Mesenchymal stem cell (in vitro differentiated cells and primary cell): ENCODE results near the gene NPPA.

Experiments used
- DNase-seq: peaks from one replicate; pipeline ENCODE4 v3.0.0-alpha.2; 2013
- H2AFZ ChIP-seq: one replicate; pipeline ENCODE4 v1.6.1; 2013; ENCODE audit warnings: low read depth, mild to moderate bottlenecking, control low read depth, inconsistent platforms, low read length, moderate library complexity
- H2AK5ac ChIP-seq: 2 replicates; pipeline ENCODE4 v1.6.1; 2013; ENCODE audit warnings: low read length, moderate library complexity, mild to moderate bottlenecking, inconsistent platforms; ENCODE audit not compliant: severe bottlenecking
- H2BK120ac ChIP-seq: one replicate; pipeline ENCODE4 v1.6.1; 2013; ENCODE audit warnings: low read depth, mild to moderate bottlenecking, inconsistent platforms, low read length, moderate library complexity
- H2BK12ac ChIP-seq, 2 experiments: one replicate each; pipeline ENCODE4 v1.6.1; 2013; ENCODE audit warnings: inconsistent platforms in 2 of 2, low read length in 2 of 2, mild to moderate bottlenecking in 2 of 2, moderate library complexity in 2 of 2, control low read depth in 1 of 2
- H2BK15ac ChIP-seq: one replicate; pipeline ENCODE4 v1.6.1; 2013; ENCODE audit warnings: mild to moderate bottlenecking, low read depth, inconsistent platforms; ENCODE audit not compliant: poor library complexity, severe bottlenecking
- H2BK5ac ChIP-seq: 2 replicates; pipeline ENCODE4 v1.6.1; 2013; ENCODE audit warnings: low read depth, mild to moderate bottlenecking, low read length, control low read depth, inconsistent platforms; ENCODE audit not compliant: poor library complexity, severe bottlenecking
- H3K14ac ChIP-seq, 2 experiments: one replicate each; pipeline ENCODE4 v1.6.1; 2013; ENCODE audit warnings: inconsistent platforms in 2 of 2, low read length in 2 of 2, control low read depth in 1 of 2, mild to moderate bottlenecking in 1 of 2, moderate library complexity in 1 of 2
- H3K18ac ChIP-seq, 2 experiments: one replicate each; pipeline ENCODE4 v1.6.1; 2013; ENCODE audit warnings: inconsistent platforms in 2 of 2, low read length in 2 of 2, control low read depth in 1 of 2, low read depth in 1 of 2, mild to moderate bottlenecking in 1 of 2
- H3K23ac ChIP-seq, 2 experiments: one replicate each; pipeline ENCODE4 v1.6.1; 2013; ENCODE audit warnings: inconsistent platforms in 2 of 2, low read length in 2 of 2, mild to moderate bottlenecking in 2 of 2, moderate library complexity in 2 of 2, control low read depth in 1 of 2
- H3K27ac ChIP-seq: 2 replicates; pipeline ENCODE4 v1.5.1; 2013; ENCODE audit warnings: mild to moderate bottlenecking, moderate library complexity, low read length, control low read depth, inconsistent platforms; ENCODE audit not compliant: poor library complexity, severe bottlenecking
- H3K27me3 ChIP-seq, 2 experiments: 2 replicates each; pipeline versions ENCODE4 v1.6.1 to v1.7.0; 2013; ENCODE audit warnings: low read length in 2 of 2, mild to moderate bottlenecking in 2 of 2, moderate library complexity in 2 of 2, control low read depth in 1 of 2, inconsistent platforms in 1 of 2; ENCODE audit not compliant: control insufficient read depth in 1 of 2, insufficient read depth in 1 of 2
- H3K36me3 ChIP-seq, 2 experiments: 2 replicates each; pipeline versions ENCODE4 v1.6.1 to v1.7.0; 2013; ENCODE audit warnings: low read length in 2 of 2, control low read depth in 1 of 2, inconsistent platforms in 1 of 2, low read depth in 1 of 2, mild to moderate bottlenecking in 1 of 2; ENCODE audit not compliant: insufficient read depth in 2 of 2, control insufficient read depth in 1 of 2
- H3K4ac ChIP-seq, 2 experiments: one replicate each; pipeline ENCODE4 v1.6.1; 2013; ENCODE audit warnings: inconsistent platforms in 2 of 2, low read length in 2 of 2, mild to moderate bottlenecking in 2 of 2, moderate library complexity in 2 of 2, control low read depth in 1 of 2, low read depth in 1 of 2
- H3K4me1 ChIP-seq: 2 replicates; pipeline ENCODE4 v1.6.1; 2013; ENCODE audit warnings: low read depth, low read length, control low read depth; ENCODE audit not compliant: control insufficient read depth, insufficient read depth
- H3K4me2 ChIP-seq: 2 replicates; pipeline ENCODE4 v1.6.1; 2013; ENCODE audit warnings: low read length, mild to moderate bottlenecking, inconsistent platforms; ENCODE audit not compliant: poor library complexity, severe bottlenecking
- H3K4me3 ChIP-seq, 2 experiments: 2 replicates each; pipeline versions ENCODE4 v1.5.1 to v1.7.0; 2013; ENCODE audit warnings: low read length in 2 of 2, mild to moderate bottlenecking in 2 of 2, control low read depth in 1 of 2, low read depth in 1 of 2; ENCODE audit not compliant: insufficient read depth in 1 of 2
- H3K79me1 ChIP-seq: replicated peaks from 2 replicates; pipeline ENCODE4 v1.6.1; 2013; ENCODE audit warnings: mild to moderate bottlenecking, control low read depth, low read length, inconsistent platforms; ENCODE audit not compliant: poor library complexity, severe bottlenecking
- H3K9ac ChIP-seq: 2 replicates; pipeline ENCODE4 v1.7.0; 2013; ENCODE audit warnings: mild to moderate bottlenecking, low read length, moderate library complexity
- H3K9me3 ChIP-seq: 2 replicates; pipeline ENCODE4 v1.7.0; 2013; ENCODE audit warnings: mild to moderate bottlenecking, low read length; ENCODE audit not compliant: control insufficient read depth
- H4K8ac ChIP-seq: one replicate; pipeline ENCODE4 v1.6.1; 2013; ENCODE audit warnings: inconsistent platforms, mild to moderate bottlenecking, low read length, moderate library complexity
- H4K91ac ChIP-seq: one replicate; pipeline ENCODE4 v1.6.1; 2013; ENCODE audit warnings: mild to moderate bottlenecking, low read length, inconsistent platforms
- WGBS: methylation state at CpG from one replicate; pipeline ENCODE4 v1.1.7; 2013; ENCODE audit warnings: mixed read lengths; 5-methylcytosine and 5-hydroxymethylcytosine counted together

NPPA gene

DNA sequence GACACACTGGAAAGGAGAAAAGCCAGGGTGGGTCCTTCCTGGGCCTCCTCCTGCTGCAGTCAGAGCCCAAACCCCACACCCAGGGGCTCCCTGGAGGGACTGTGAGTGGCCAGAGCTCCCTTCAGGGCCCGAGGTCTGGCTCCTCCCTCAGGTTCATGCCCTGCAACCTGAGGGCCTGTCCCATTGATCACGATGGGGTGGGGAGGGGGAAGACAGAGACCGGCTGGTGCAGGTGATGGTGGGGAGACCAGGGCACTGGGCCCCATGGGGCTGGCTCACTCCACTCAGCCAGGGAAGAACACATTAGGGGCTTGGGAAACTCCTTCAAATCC is 41.3 kb upstream of the NPPA start:
- Histone ChIP-seq H2AFZ (no peak overlapping the region), H3K9ac (no peak overlapping the region), H3K4ac (no peak overlapping the region), H3K27ac (no peak overlapping the region), H4K8ac (no peak overlapping the region), H3K79me1 (no peaks in the 10 kb centered on the region), H2BK12ac (no peak overlapping the region), H3K23ac (no peak overlapping the region), H4K91ac (no peak overlapping the region), H3K4me1 (no peaks in the 10 kb centered on the region), H3K4me2 (no peak overlapping the region), H2BK5ac (no peak overlapping the region), H3K18ac (no peak overlapping the region), H3K4me3 (no peak overlapping the region), H2AK5ac (no peak overlapping the region), H2BK15ac (no peak overlapping the region), H2BK120ac (no peak overlapping the region), H3K36me3 (no peaks in the 10 kb centered on the region), H3K27me3 (peaks cover 8 to 72% of the 10 kb centered on the region in 2 experiments), H3K9me3 (no peaks in the 10 kb centered on the region), H3K14ac (no peak overlapping the region)
- WGBS = 52% methylated on average over 3 of the region's 3 CpGs
- no peak for DNase-seq

DNA sequence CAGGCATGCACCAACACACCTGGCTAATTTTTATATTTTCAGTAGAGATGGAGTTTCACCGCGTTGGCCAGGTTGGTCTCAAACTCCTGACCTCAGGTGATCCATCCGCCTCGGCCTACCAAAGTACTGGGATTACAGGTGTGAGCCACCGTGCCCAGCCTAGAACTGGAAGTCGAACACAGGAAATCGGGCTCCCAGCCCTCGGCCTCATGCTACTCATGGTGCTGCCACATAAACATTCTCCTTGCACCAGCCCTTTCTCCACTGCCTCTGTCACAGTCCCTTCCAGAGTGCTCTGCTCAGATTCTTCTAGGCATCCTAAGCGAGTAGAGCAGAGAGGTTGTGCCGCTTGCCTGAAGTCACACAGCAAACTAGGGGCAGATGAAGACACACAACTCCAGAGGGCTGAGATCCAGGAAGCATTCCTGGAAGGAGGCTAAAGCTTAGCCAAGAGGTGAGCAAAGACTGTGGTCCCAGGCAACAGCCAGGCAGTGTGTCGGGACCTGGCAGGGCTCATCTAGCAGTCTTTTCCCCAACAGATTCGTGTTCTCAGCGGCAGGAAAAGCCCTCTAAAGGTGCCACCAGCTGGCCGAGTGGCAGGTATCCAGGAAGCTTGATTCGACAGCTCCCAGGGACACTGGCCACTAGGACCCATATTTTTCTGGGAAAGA is 40.8 kb upstream of the NPPA start:
- Histone ChIP-seq H3K79me1 (no peaks in the 10 kb centered on the region), H2BK5ac (no peak overlapping the region), H3K14ac (no peak overlapping the region), H4K8ac (no peak overlapping the region), H2AFZ (no peak overlapping the region), H2BK120ac (no peak overlapping the region), H3K18ac (no peak overlapping the region), H3K9me3 (no peaks in the 10 kb centered on the region), H3K27me3 (peaks cover 12 to 68% of the 10 kb centered on the region in 2 experiments), H3K23ac (no peak overlapping the region), H3K4me3 (no peak overlapping the region), H3K27ac (no peak overlapping the region), H3K9ac (no peak overlapping the region), H3K4ac (no peak overlapping the region), H2BK15ac (no peak overlapping the region), H3K4me2 (no peak overlapping the region), H4K91ac (no peak overlapping the region), H3K36me3 (no peaks in the 10 kb centered on the region), H2AK5ac (no peak overlapping the region), H3K4me1 (peaks cover 1% of the 10 kb centered on the region), H2BK12ac (no peak overlapping the region)
- 83% methylated on average over 15 of the region's 15 CpGs for WGBS
- DNase-seq = no peak

DNA sequence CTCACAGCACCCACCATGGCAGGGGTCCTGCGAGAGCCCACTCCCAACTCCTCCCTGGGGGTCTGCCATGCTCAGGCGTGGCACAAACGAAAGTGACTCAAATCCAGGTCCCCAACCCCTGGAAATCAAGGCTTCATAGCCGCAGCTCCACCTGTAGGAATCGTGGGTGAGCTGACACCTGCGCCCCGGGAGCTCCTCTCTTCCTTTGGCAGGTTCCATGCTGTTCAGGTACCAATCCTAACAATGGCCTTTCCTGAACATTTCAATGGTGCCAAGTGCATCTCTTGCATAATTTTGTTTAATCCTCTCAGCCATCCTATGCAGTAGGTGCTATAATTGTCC is 40.1 kb upstream of the NPPA start:
- no peak overlapping the region for H3K9ac ChIP-seq
- no peaks in the 10 kb centered on the region for H3K36me3 ChIP-seq
- no peak overlapping the region for H4K91ac ChIP-seq
- no peak overlapping the region for H3K4me2 ChIP-seq
- no peaks in the 10 kb centered on the region for H3K79me1 ChIP-seq
- WGBS = 75% methylated on average over 7 of the region's 7 CpGs
- H2BK120ac ChIP-seq = no peak overlapping the region
- no peak overlapping the region for H2BK15ac ChIP-seq
- H2AFZ ChIP-seq = no peak overlapping the region
- no peak overlapping the region for H3K14ac ChIP-seq
- H3K4me1 ChIP-seq = peaks cover 8% of the 10 kb centered on the region
- no peak overlapping the region for H2AK5ac ChIP-seq
- H3K23ac ChIP-seq = no peak overlapping the region
- H3K27ac ChIP-seq = no peak overlapping the region
- no peaks in the 10 kb centered on the region for H3K9me3 ChIP-seq
- H4K8ac ChIP-seq = no peak overlapping the region
- H2BK5ac ChIP-seq = no peak overlapping the region
- no peak overlapping the region for H3K4me3 ChIP-seq
- H2BK12ac ChIP-seq = no peak overlapping the region
- no peak overlapping the region for H3K4ac ChIP-seq
- H3K27me3 ChIP-seq = peaks cover 19 to 68% of the 10 kb centered on the region in 2 experiments
- H3K18ac ChIP-seq = no peak overlapping the region
- DNase-seq = no peak

DNA sequence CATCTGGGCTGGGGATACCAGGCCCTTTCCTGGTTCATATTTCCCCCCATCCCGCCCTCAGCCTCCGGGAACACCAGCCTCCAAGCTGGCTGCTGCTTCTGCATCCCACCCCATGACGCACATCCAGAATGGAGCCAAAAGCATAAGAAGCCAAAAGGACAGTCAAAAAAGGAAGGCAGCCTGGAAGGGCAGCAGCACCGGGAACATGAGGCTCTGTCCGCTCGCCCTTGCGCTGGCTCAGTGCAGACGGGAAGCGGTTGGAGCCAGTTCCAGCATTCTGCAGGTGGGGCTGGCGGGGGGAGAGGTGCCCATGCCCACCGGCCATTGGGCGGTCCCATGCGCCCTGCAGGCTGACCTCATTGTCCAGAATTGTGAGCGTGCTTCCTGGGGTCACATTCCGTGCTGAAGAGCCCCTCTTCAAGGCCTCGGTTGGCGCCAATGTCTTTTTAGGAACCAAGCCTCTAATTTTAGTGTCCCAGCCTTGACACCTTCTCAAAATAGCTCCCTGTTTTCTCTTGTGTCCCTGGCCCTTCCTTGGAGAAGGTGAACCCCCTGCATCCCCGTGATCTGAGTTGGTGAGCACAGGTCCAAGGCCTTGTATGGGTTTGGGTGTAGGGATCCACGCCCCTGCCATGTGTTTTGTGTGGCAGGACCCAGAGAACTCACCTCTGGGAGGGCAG is 39.5 kb upstream of the NPPA start:
- H3K14ac ChIP-seq = no peak overlapping the region
- H3K4me1 ChIP-seq = peaks cover 8% of the 10 kb centered on the region
- no peak overlapping the region for H3K27ac ChIP-seq
- no peak overlapping the region for H3K4me3 ChIP-seq
- peaks cover 15 to 67% of the 10 kb centered on the region in 2 experiments for H3K27me3 ChIP-seq
- H2BK12ac ChIP-seq = no peak overlapping the region
- H3K79me1 ChIP-seq = no peaks in the 10 kb centered on the region
- no peak overlapping the region for H4K91ac ChIP-seq
- no peak overlapping the region for H3K23ac ChIP-seq
- H3K18ac ChIP-seq = no peak overlapping the region
- no peak overlapping the region for H2BK120ac ChIP-seq
- no peak overlapping the region for H3K9ac ChIP-seq
- WGBS = 78% methylated on average over 19 of the region's 19 CpGs
- H2BK15ac ChIP-seq = no peak overlapping the region
- no peaks in the 10 kb centered on the region for H3K9me3 ChIP-seq
- no peak for DNase-seq
- no peak overlapping the region for H2AK5ac ChIP-seq
- H3K4me2 ChIP-seq = no peak overlapping the region
- no peak overlapping the region for H2AFZ ChIP-seq
- no peak overlapping the region for H4K8ac ChIP-seq
- H3K4ac ChIP-seq = no peak overlapping the region
- H3K36me3 ChIP-seq = no peaks in the 10 kb centered on the region
- H2BK5ac ChIP-seq = no peak overlapping the region
